OCI-LY3 (cell line): ENCODE data around the gene KRI1.

ENCODE experiments used
- CTCF ChIP-seq: fragments of 200-600, 300-600 bp; sonication (generic); IDR thresholded peaks from 2 replicates; pipeline ENCODE4 v1.5.1; 2014; ENCODE audit warnings: antibody characterized with exemption, low read length, low read depth
- EZH2phosphoT487 ChIP-seq: fragments of 200-600 bp; shearing (Covaris generic); IDR thresholded peaks from 2 replicates; pipeline ENCODE4 v1.6.1; 2018; ENCODE audit warnings: antibody characterized with exemption, mixed run types, low read depth

GRCh38 chr19:10577951-10578350 lies 12.1 kb upstream of the KRI1 start:
- no peak for TF ChIP-seq CTCF
- no peak for TF ChIP-seq EZH2phosphoT487
